HEK293 (cell line): ENCODE measurements around the gene TCEAL7.

Source experiments
- CTCF ChIA-PET: fragments of 350-600 bp; formaldehyde crosslinking; extraction: SDS; loops from one replicate; lab custom pipeline; 2021; ENCODE audit warnings: antibody characterized with exemption; lab: Yijun Ruan, JAX
- POLR2A ChIA-PET: fragments of 300-600 bp; formaldehyde crosslinking; extraction: SDS; loops from one replicate; lab custom pipeline; 2020; ENCODE audit warnings: antibody characterized with exemption, inconsistent platforms; lab: Yijun Ruan, JAX
- H3K27ac ChIP-seq: fragments of 200-500 bp; sonication (Bioruptor generic); 2 replicates; pipeline ENCODE4 v1.5.1; 2014; ENCODE audit warnings: low read depth, low read length, control low read depth, inconsistent platforms; ENCODE audit errors: extremely low read depth
- H3K36me3 ChIP-seq, 2 experiments: fragments of 200-500 bp in 1 of 2; sonication (Bioruptor generic) in 1 of 2; 1 replicate in 1 of 2; 2 replicates in 1 of 2; pipeline ENCODE4 v1.5.1; 2014 to 2017; ENCODE audit warnings: inconsistent platforms in 2 of 2, low read length in 2 of 2; ENCODE audit not compliant: control insufficient read depth in 2 of 2, insufficient read depth in 1 of 2
- H3K4me1 ChIP-seq: fragments of 200-500 bp; sonication (Bioruptor generic); 2 replicates; pipeline ENCODE4 v1.5.1; 2014; ENCODE audit warnings: mild to moderate bottlenecking, low read length, inconsistent platforms; ENCODE audit not compliant: control insufficient read depth, insufficient read depth
- H3K4me3 ChIP-seq: 2 replicates; pipeline ENCODE4 v1.5.1; 2011; ENCODE audit warnings: low read depth, mild to moderate bottlenecking, control low read depth, low read length, moderate library complexity
- H3K9me3 ChIP-seq: fragments of 200-500 bp; sonication (Bioruptor generic); 2 replicates; pipeline ENCODE4 v1.5.1; 2014; ENCODE audit warnings: low read depth, low read length, inconsistent platforms; ENCODE audit not compliant: control insufficient read depth, insufficient read depth
- EGR2 ChIP-seq: fragments of 450-650 bp; formaldehyde crosslinking; IDR thresholded peaks from 2 replicates; pipeline ENCODE4 v1.5.1; 2016; ENCODE audit warnings: low read depth, missing biosample characterization, missing genetic modification characterization
- GFI1B ChIP-seq: fragments of 450-650 bp; formaldehyde crosslinking; IDR thresholded peaks from 2 replicates; pipeline ENCODE4 v1.5.1; 2016; ENCODE audit warnings: missing biosample characterization, missing genetic modification characterization
- HOXC10 ChIP-seq: sonication (generic); formaldehyde crosslinking; IDR thresholded peaks from 2 replicates; pipeline ENCODE4 v1.8.1; 2023; ENCODE audit warnings: mild to moderate bottlenecking, missing genetic modification reagents
- SP2 ChIP-seq: fragments of 450-650 bp; formaldehyde crosslinking; IDR thresholded peaks from 2 replicates; pipeline ENCODE4 v1.5.1; 2016; ENCODE audit warnings: missing biosample characterization, missing genetic modification characterization
- ZBTB17 ChIP-seq: fragments of 450-650 bp; formaldehyde crosslinking; IDR thresholded peaks from 2 replicates; pipeline ENCODE4 v1.5.1; 2016; ENCODE audit warnings: missing biosample characterization, missing genetic modification characterization
- ZBTB44 ChIP-seq: fragments of 450-650 bp; IDR thresholded peaks from 2 replicates; pipeline ENCODE4 v1.5.1; 2018; ENCODE audit warnings: missing biosample characterization, mild to moderate bottlenecking, missing genetic modification characterization
- ZBTB6 ChIP-seq: fragments of 450-650 bp; formaldehyde crosslinking; IDR thresholded peaks from 2 replicates; pipeline ENCODE4 v1.5.1; 2017; ENCODE audit warnings: missing biosample characterization, missing genetic modification characterization
- ZFP41 ChIP-seq: fragments of 450-650 bp; formaldehyde crosslinking; IDR thresholded peaks from 2 replicates; pipeline ENCODE4 v1.5.1; 2016; ENCODE audit warnings: missing biosample characterization, missing genetic modification characterization, borderline replicate concordance
- ZNF114 ChIP-seq: fragments of 450-650 bp; formaldehyde crosslinking; IDR thresholded peaks from 2 replicates; pipeline ENCODE4 v1.5.0; 2017; ENCODE audit warnings: missing biosample characterization, missing genetic modification characterization
- ZNF121 ChIP-seq: fragments of 450-650 bp; formaldehyde crosslinking; IDR thresholded peaks from 2 replicates; pipeline ENCODE4 v1.5.1; 2016; ENCODE audit warnings: missing biosample characterization, missing genetic modification characterization
- ZNF148 ChIP-seq: fragments of 450-650 bp; formaldehyde crosslinking; IDR thresholded peaks from 2 replicates; pipeline ENCODE4 v1.5.0; 2017; ENCODE audit warnings: missing biosample characterization, missing genetic modification characterization, borderline replicate concordance
- ZNF157 ChIP-seq: fragments of 450-650 bp; formaldehyde crosslinking; IDR thresholded peaks from 2 replicates; pipeline ENCODE4 v1.5.1; 2016; ENCODE audit warnings: missing biosample characterization, missing genetic modification characterization
- ZNF16 ChIP-seq: fragments of 450-650 bp; formaldehyde crosslinking; IDR thresholded peaks from 2 replicates; pipeline ENCODE4 v1.5.1; 2016; ENCODE audit warnings: low read depth, missing biosample characterization, missing genetic modification characterization
- ZNF341 ChIP-seq: fragments of 450-650 bp; formaldehyde crosslinking; IDR thresholded peaks from 2 replicates; pipeline ENCODE4; 2016; ENCODE audit warnings: low read depth, missing biosample characterization, missing genetic modification characterization
- ZNF530 ChIP-seq: fragments of 450-650 bp; formaldehyde crosslinking; IDR thresholded peaks from 2 replicates; pipeline ENCODE4 v1.5.1; 2016; ENCODE audit warnings: low read depth, missing biosample characterization, missing genetic modification characterization
- ZNF792 ChIP-seq: fragments of 450-650 bp; formaldehyde crosslinking; IDR thresholded peaks from 2 replicates; pipeline ENCODE4 v1.5.1; 2016; ENCODE audit warnings: missing biosample characterization, missing genetic modification characterization
- ZNF830 ChIP-seq: fragments of 450-650 bp; IDR thresholded peaks from 2 replicates; pipeline ENCODE4 v1.5.0; 2018; ENCODE audit warnings: missing biosample characterization, missing genetic modification characterization, low read depth, mild to moderate bottlenecking, moderate library complexity
- ZSCAN18 ChIP-seq: fragments of 450-650 bp; formaldehyde crosslinking; IDR thresholded peaks from 2 replicates; pipeline ENCODE4 v1.5.1; 2016; ENCODE audit warnings: missing biosample characterization, missing genetic modification characterization
- ZSCAN4 ChIP-seq: fragments of 450-650 bp; formaldehyde crosslinking; IDR thresholded peaks from 2 replicates; pipeline ENCODE4 v1.5.1; 2017; ENCODE audit warnings: missing biosample characterization, missing genetic modification characterization

The TCEAL7 gene

GRCh38 chrX:103369479-103369878 lies 39.4 kb downstream of the TCEAL7 start (continued):
- no peak for TF ChIP-seq ZNF148 (tag by site-specific recombination)

GRCh38 chrX:103372886-103373285 lies 42.8 kb downstream of the TCEAL7 start:
- Histone ChIP-seq H3K4me1 (no peaks in the 10 kb centered on the region), H3K36me3 (peaks cover 0 to 6% of the 10 kb centered on the region in 2 experiments; a peak in 1 of 3 replicates), H3K27ac (no peak overlapping the region), H3K9me3 (no peaks in the 10 kb centered on the region), H3K4me3 (no peak overlapping the region)
- TF ChIP-seq ZNF341 (no peak), ZFP41 (tag by site-specific recombination) (no peak), GFI1B (tag by site-specific recombination) (no peak), ZSCAN4 (tag by site-specific recombination) (no peak), ZNF157 (tag by site-specific recombination) (no peak), SP2 (no peak), ZBTB6 (no peak), ZNF121 (no peak), ZNF114 (tag by site-specific recombination) (no peak), ZNF16 (tag by site-specific recombination) (no peak), EGR2 (tag by site-specific recombination) (no peak), ZNF830 (tag by site-specific recombination) (no peak), ZNF792 (tag by site-specific recombination) (no peak), HOXC10 (CRISPR knock-in tag) (no peak), ZBTB44 (tag by site-specific recombination) (no peak), ZSCAN18 (tag by site-specific recombination) (no peak), ZNF530 (tag by site-specific recombination) (no peak), ZBTB17 (no peak)
- POLR2A ChIA-PET, result interaction anchor here (1.2 kb wide), 1 partner anchor 17 kb away, joined by 3 read pairs; the partner anchor contains the start of gene TCEAL9
- CTCF ChIA-PET, result interaction anchor here (1.1 kb wide), 1 partner anchor 92 kb away, joined by 4 read pairs; no protein-coding TSS in a partner anchor
